ENCODE data around the gene WASF2. TPM values are rescaled to one million over a fixed set of nuclear protein-coding genes. Genes with fewer than 3 reads are reported as not detected.

WASF2 gene
- total and polyA plus RNA-seq, 4 experiments from 2014 or later, result 31.6 to 164 (median 122) TPM

DNA sequence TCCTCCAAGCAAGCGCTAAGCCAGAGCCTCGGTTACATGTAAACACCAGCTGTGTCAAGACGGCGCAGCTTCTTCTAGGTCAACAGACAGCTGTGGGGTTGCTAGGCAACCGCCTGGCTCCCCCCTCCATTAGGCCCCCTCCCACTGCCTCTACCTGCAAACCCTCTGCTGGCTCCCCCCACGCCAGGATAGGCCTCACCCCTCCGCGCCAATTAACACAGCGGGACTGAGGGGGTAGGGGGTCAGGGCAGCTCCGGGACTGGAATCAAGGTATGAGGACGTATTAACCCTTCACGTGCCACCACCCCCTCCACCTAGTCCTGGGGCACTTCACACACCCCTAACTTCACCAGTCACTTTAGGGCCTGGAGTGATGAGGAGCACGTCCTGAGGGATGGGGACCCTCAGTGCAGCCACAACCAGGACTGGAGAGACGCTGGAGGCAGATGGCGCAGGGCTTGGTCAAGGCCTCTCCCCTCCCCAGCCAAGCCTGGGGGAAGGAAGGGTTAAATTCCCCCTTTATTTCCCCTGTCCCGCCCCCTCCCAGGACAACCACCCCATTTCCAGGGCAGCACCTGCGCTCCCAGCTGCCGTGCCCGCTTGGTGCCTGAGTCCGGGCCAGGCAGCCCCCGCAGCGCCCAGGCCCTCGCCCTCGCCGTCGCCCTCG is 37.4 kb upstream of the WASF2 start:
- POLR2A ChIA-PET (ENCODE audit: partially characterized antibody), result interaction anchor here (0.6 to 2.0 kb wide), 9 partner anchors 11 to 183 kb away, joined by 3 to 18 read pairs (median 3); partner anchors contain the start of gene WASF2
- intact Hi-C loops (cut with micrococcal nuclease), result loop anchor here (5.0 kb wide), 1 partner anchor 40 kb away; no protein-coding TSS in a partner anchor

DNA sequence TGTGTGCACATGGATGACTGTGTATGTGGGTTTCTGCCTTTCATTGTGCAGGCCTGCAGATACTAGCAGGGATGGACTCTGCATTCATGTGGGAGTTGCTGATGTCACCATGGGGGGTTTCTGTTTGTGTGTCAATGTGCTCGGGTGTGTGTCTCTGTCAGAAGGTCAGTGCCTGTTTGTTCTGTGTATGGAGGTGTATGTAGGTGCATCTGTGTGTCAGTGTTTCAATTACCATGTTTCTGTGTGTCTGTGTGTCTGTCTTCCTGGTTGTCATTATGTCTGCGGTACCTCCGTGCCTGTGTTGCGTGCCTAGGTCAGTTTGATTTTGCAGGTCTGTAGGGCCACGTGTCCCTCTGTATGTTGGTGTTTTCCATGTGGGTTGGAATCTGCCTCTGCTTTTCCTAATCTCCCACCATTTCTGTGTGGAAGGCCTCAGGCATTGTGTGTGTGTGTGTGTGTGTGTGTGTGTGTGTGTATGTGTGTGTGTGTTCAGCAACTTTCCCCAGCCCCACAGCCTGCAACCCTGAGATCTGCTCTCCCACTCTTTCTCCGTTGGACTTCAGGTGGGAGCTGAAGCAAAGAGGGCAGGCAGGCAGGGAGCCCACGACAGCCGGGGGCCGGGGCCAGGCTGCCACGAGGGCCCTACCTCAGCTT is 36.7 kb upstream of the WASF2 start:
- no peaks in the 10 kb centered on the region for H3K27me3 ChIP-seq (ENCODE audit: insufficient read depth, low read length)
- ChIA-PET CTCF (ENCODE audit: partially characterized antibody) (interaction anchor here (0.8 to 5.9 kb wide), 8 partner anchors 11 to 145 kb away, joined by 3 to 36 read pairs (median 4); partner anchors contain the start of gene IFI6), POLR2A (ENCODE audit: partially characterized antibody) (interaction anchor here (0.8 to 6.4 kb wide), 12 partner anchors 11 to 199 kb away, joined by 3 to 81 read pairs (median 4); partner anchors contain the start of genes AHDC1, FAM76A and WASF2)
- DNase-seq, result no peak
- Mint-ChIP-seq H3K9me3 (no peaks in the 10 kb centered on the region), H3K27me3 (no peaks in the 10 kb centered on the region), H3K4me3 (peak overlapping the region; percentile 36 to 92 (median 77)), H3K27ac (peak overlapping the region; percentile 84 to 96 (median 93)), H3K36me3 (peaks cover 0 to 4% of the 10 kb centered on the region in 2 donors), H3K4me1 (peaks cover 47 to 68% (median 58%) of the 10 kb centered on the region in 4 donors)
- intact Hi-C loops (cut with micrococcal nuclease), result loop anchor here (5.0 kb wide), 1 partner anchor 41 kb away; no protein-coding TSS in a partner anchor
- H3K4me3 ChIP-seq (ENCODE audit: low read length in 2 of 2), result peak overlapping the region; percentile 8 to 34
- H3K4me1 ChIP-seq (ENCODE audit: insufficient read depth, low read length), result peaks cover 70% of the 10 kb centered on the region
- peak overlapping the region; percentile 62 for H3K27ac ChIP-seq (ENCODE audit: low read depth, low read length)
- H3K36me3 ChIP-seq (ENCODE audit: insufficient read depth, low read length), result no peaks in the 10 kb centered on the region
- H3K9me3 ChIP-seq (ENCODE audit: control insufficient read depth in 1 of 2, low read length in 2 of 2), result no peaks in the 10 kb centered on the region

More for the DNA sequence above, 37.4 kb upstream of the WASF2 start:
- Mint-ChIP-seq H3K27me3 (no peaks in the 10 kb centered on the region), H3K36me3 (peaks cover 0 to 8% of the 10 kb centered on the region in 2 donors), H3K4me1 (peaks cover 46 to 68% (median 58%) of the 10 kb centered on the region in 4 donors), H3K27ac (peak overlapping the region; percentile 48 to 96 (median 93)), H3K4me3 (peak overlapping the region; percentile 4 to 92 (median 70)), H3K9me3 (no peaks in the 10 kb centered on the region)
- no peaks in the 10 kb centered on the region for H3K9me3 ChIP-seq (ENCODE audit: control insufficient read depth in 1 of 2, low read length in 2 of 2)
- H3K4me3 ChIP-seq (ENCODE audit: low read length in 2 of 2), result peak overlapping the region in 1 of 2 donors; percentile 8
- H3K27me3 ChIP-seq (ENCODE audit: insufficient read depth, low read length), result no peaks in the 10 kb centered on the region
- peak overlapping the region; percentile 62 for H3K27ac ChIP-seq (ENCODE audit: low read depth, low read length)
- no peaks in the 10 kb centered on the region for H3K36me3 ChIP-seq (ENCODE audit: insufficient read depth, low read length)
- CTCF ChIA-PET (ENCODE audit: partially characterized antibody), result interaction anchor here (1.1 to 5.9 kb wide), 3 partner anchors 30 to 140 kb away, joined by 3 to 36 read pairs (median 4); no protein-coding TSS in a partner anchor
- DNase-seq, result peak; percentile 47 to 76 (median 72)
- H3K4me1 ChIP-seq (ENCODE audit: insufficient read depth, low read length), result peaks cover 70% of the 10 kb centered on the region

- Histone ChIP-seq H3K27ac (ENCODE audit: low read depth, low read length) (peak overlapping the region; percentile 62), H3K4me1 (ENCODE audit: insufficient read depth, low read length) (peaks cover 81% of the 10 kb centered on the region), H3K27me3 (ENCODE audit: insufficient read depth, low read length) (no peaks in the 10 kb centered on the region), H3K36me3 (ENCODE audit: insufficient read depth, low read length) (no peaks in the 10 kb centered on the region), H3K4me3 (ENCODE audit: low read length in 2 of 2) (peak overlapping the region; percentile 22 to 50), H3K9me3 (ENCODE audit: control insufficient read depth in 1 of 2, low read length in 2 of 2) (no peaks in the 10 kb centered on the region)
- DNase-seq, result peak; percentile 28 to 54 (median 43)
- no peaks in the 10 kb centered on the region for H3K27me3 Mint-ChIP-seq
- peaks cover 0 to 4% of the 10 kb centered on the region in 2 donors for H3K36me3 Mint-ChIP-seq
- peaks cover 53 to 78% (median 66%) of the 10 kb centered on the region in 4 donors for H3K4me1 Mint-ChIP-seq
- peak overlapping the region; percentile 77 to 96 (median 93) for H3K27ac Mint-ChIP-seq
- no peaks in the 10 kb centered on the region for H3K9me3 Mint-ChIP-seq
- intact Hi-C loops (cut with micrococcal nuclease), result loop anchor here (5.0 kb wide), 1 partner anchor 42 kb away; no protein-coding TSS in a partner anchor
- ChIA-PET CTCF (ENCODE audit: partially characterized antibody) (interaction anchor here (0.8 to 5.9 kb wide), 13 partner anchors 10 to 228 kb away, joined by 3 to 42 read pairs (median 4); partner anchors contain the start of genes AHDC1 and IFI6), POLR2A (ENCODE audit: partially characterized antibody) (interaction anchor here (0.8 to 6.4 kb wide), 8 partner anchors 9 to 247 kb away, joined by 3 to 81 read pairs (median 6); partner anchors contain the start of genes AHDC1, FAM76A, STX12 and WASF2)
- H3K4me3 Mint-ChIP-seq, result peak overlapping the region; percentile 36 to 92 (median 77)
These were observed 35.6 kb upstream of the WASF2 start for GRCh38 chr1:27525296-27526272.

GRCh38 chr1:27523337-27524020 is 33.5 kb upstream of the WASF2 start:
- H3K27ac ChIP-seq (ENCODE audit: low read depth, low read length), result peak overlapping the region; percentile 62
- peaks cover 0 to 2% of the 10 kb centered on the region in 2 donors for H3K36me3 Mint-ChIP-seq
- H3K9me3 ChIP-seq (ENCODE audit: control insufficient read depth in 1 of 2, low read length in 2 of 2), result no peaks in the 10 kb centered on the region
- peaks cover 47 to 78% (median 63%) of the 10 kb centered on the region in 4 donors for H3K4me1 Mint-ChIP-seq
- no peaks in the 10 kb centered on the region for H3K9me3 Mint-ChIP-seq
- ChIA-PET CTCF (ENCODE audit: partially characterized antibody) (interaction anchor here (0.6 to 5.9 kb wide), 16 partner anchors 14 to 227 kb away, joined by 3 to 42 read pairs (median 4); partner anchors contain the start of gene AHDC1), POLR2A (ENCODE audit: partially characterized antibody) (interaction anchor here (0.8 to 6.4 kb wide), 14 partner anchors 33 to 202 kb away, joined by 3 to 81 read pairs (median 5); partner anchors contain the start of genes AHDC1, FAM76A, IFI6 and WASF2)
- no peak for DNase-seq
- no peaks in the 10 kb centered on the region for H3K27me3 Mint-ChIP-seq
- intact Hi-C loops (cut with micrococcal nuclease), result loop anchor here (1.0 to 5.0 kb wide), 4 partner anchors 34 to 106 kb away; partner anchors contain the start of gene AHDC1
- H3K36me3 ChIP-seq (ENCODE audit: insufficient read depth, low read length), result no peaks in the 10 kb centered on the region
- H3K4me3 ChIP-seq (ENCODE audit: low read length in 2 of 2), result peak overlapping the region; percentile 61 to 75
- H3K4me3 Mint-ChIP-seq, result peak overlapping the region; percentile 92 to 98 (median 96)
- H3K27ac Mint-ChIP-seq, result peak overlapping the region; percentile 90 to 97 (median 95)
- peaks cover 80% of the 10 kb centered on the region for H3K4me1 ChIP-seq (ENCODE audit: insufficient read depth, low read length)
- no peaks in the 10 kb centered on the region for H3K27me3 ChIP-seq (ENCODE audit: insufficient read depth, low read length)

GRCh38 chr1:27522432-27523336 is 32.7 kb upstream of the WASF2 start:
- no peaks in the 10 kb centered on the region for H3K27me3 Mint-ChIP-seq
- H3K36me3 Mint-ChIP-seq, result peaks cover 0 to 2% of the 10 kb centered on the region in 2 donors
- peaks cover 45 to 75% (median 63%) of the 10 kb centered on the region in 4 donors for H3K4me1 Mint-ChIP-seq
- Histone ChIP-seq H3K4me3 (ENCODE audit: low read length in 2 of 2) (peak overlapping the region; percentile 61 to 75), H3K27ac (ENCODE audit: low read depth, low read length) (peak overlapping the region; percentile 62), H3K36me3 (ENCODE audit: insufficient read depth, low read length) (no peaks in the 10 kb centered on the region), H3K4me1 (ENCODE audit: insufficient read depth, low read length) (peaks cover 73% of the 10 kb centered on the region), H3K27me3 (ENCODE audit: insufficient read depth, low read length) (no peaks in the 10 kb centered on the region), H3K9me3 (ENCODE audit: control insufficient read depth in 1 of 2, low read length in 2 of 2) (no peaks in the 10 kb centered on the region)
- no peaks in the 10 kb centered on the region for H3K9me3 Mint-ChIP-seq
- DNase-seq, result peak; percentile 63 to 88 (median 75)
- ChIA-PET POLR2A (ENCODE audit: partially characterized antibody) (interaction anchor here (0.6 to 6.4 kb wide), 21 partner anchors 14 to 368 kb away, joined by 3 to 81 read pairs (median 4); partner anchors contain the start of genes AHDC1, IFI6, SLC9A1 and WASF2), CTCF (ENCODE audit: partially characterized antibody) (interaction anchor here (0.6 to 5.9 kb wide), 17 partner anchors 15 to 227 kb away, joined by 3 to 42 read pairs (median 4); partner anchors contain the start of gene AHDC1)
- intact Hi-C loops (cut with micrococcal nuclease), result loop anchor here (1.0 to 5.0 kb wide), 5 partner anchors 32 to 105 kb away; partner anchors contain the start of genes AHDC1 and WASF2
- peak overlapping the region; percentile 90 to 97 (median 95) for H3K27ac Mint-ChIP-seq
- H3K4me3 Mint-ChIP-seq, result peak overlapping the region; percentile 92 to 98 (median 96)
